GM21526 (cell line): ENCODE data around the gene TMEM144.
"Not testable (repeated sequence)": the region's sequence is repeated elsewhere in the genome, so short reads cannot be mapped to it uniquely, and the experiment has no call there.

Source experiments
- ATAC-seq: cut with Tn5 transposase; IDR thresholded peaks from one replicate; pipeline ENCODE4 v1.9.1; 2021; ENCODE audit warnings: moderate library complexity; ENCODE audit not compliant: unreplicated experiment, low FRiP score

Gene TMEM144

DNA sequence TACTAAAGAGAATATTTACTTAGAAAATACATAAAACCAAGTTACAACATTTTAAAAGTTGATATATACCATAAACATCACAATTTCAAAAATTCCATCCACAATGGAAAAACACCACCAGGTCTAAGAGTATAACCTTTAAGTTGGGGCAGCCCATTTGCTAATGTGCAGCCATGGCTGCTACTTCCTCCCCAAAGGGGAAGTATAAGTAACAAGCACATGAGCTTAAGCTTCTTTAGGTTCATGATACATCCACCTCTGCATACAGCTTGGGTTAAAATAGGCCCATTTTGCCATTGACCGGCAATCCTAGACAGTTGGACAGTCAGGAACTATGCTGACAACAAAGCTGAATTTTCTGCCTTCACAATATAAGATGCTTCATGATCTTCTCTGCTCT is 20.9 kb upstream of the TMEM144 start:
- no peak for ATAC-seq

DNA sequence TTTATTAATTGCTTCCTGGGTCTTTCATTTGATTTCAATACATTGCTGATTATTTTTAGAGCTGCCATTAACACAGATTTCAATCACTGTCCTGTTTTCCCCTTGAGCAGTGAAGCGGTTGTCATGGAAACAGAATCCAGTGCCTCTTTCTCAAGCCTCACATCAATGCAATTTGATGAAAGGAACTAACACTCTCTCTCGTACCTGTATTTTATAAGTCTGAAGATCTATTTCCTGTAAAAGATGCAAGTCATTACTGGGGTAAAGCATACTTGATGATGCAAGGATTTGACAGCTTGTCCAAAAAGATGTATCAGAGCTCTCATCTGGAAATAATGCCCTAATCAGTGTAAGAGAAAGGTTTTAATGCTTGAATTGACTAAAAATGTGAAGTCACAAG is 19.6 kb upstream of the TMEM144 start:
- ATAC-seq = no peak

DNA sequence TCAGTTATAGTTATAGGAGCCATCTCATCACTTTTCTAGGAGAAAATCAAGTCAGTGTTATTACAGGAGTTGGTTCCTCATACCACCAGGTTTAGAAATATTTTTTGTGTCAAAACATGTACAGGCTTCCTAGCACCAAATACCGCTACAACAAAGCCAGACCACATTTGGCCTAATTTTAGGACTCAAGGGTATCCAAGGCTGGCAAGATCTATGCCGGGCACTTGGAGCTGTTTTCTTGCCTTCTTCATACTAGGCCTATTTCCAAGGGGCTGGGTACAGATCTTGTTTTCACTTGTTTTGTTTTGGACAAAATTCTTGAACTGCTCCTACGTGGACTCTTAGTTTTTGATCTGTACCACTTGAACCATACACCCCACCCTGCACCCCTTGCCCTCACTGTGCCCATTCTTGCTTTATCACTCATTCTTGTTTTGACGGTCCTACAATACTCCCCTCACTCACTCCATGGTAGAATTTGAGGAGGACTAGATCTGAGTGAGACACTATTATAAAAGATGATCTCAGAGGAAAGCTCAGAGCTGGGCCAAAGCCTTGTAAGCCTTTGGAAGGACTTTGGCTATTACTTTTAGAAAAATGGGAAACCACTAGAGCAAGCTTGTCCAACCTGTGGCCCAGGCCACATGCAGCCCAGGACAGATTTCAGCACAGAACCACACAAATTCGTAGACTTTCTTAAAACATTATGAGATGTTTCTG is 17.7 kb upstream of the TMEM144 start:
- no peak for ATAC-seq

DNA sequence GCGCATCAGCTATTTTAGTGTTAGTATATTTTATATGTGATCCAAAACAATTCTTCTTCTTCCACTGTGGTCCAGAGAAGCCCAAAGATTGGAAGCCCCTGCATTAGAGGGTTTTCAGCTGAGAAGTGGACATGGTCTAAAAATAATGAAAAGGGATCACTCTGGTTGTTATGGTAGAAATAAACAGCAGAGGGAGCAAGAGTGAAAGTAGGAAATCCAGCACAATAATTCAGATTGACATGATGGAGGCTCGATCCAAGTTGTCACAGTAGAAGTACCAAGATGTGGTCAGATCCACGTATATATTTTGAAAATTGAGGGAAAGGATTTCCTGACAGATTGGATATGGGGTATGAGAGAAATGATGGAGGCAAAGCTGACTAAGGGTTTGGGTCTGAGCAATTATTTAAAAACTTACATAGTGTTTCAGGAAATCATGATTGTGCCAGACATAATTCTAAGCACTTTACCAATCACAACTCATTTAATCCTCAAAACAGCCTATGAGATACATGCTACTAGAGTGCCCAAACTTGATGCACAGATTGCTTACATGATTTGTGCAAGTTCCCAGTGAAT is 17.0 kb upstream of the TMEM144 start:
- ATAC-seq = no peak

GRCh38 chr4:158195297-158195696 is 15.0 kb upstream of the TMEM144 start:
- no peak for ATAC-seq

- ATAC-seq = no peak
Measured at GRCh38 chr4:158197194-158197776, 13.0 kb upstream of the TMEM144 start.

- ATAC-seq = no peak
Measured at GRCh38 chr4:158200214-158200613, 10.1 kb upstream of the TMEM144 start.

DNA sequence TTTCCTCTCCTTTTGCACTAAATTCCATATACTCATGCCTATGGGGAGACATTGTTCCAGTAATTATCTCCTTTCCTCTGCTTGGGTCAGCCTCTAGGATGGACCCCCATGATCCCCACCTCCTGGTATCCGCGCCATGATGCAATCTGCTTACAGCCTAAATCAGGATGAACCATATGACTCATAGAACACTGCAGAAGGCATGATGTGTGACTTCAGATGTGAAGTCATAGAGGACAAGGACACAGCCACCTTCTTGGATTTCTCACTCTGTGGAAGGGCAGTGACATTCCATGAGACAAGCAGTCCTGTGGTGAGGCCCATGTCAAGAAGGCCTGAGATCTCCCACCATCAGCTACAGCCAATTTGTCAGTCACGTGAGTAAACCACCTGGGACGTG is 9.0 kb upstream of the TMEM144 start:
- ATAC-seq = no peak

DNA sequence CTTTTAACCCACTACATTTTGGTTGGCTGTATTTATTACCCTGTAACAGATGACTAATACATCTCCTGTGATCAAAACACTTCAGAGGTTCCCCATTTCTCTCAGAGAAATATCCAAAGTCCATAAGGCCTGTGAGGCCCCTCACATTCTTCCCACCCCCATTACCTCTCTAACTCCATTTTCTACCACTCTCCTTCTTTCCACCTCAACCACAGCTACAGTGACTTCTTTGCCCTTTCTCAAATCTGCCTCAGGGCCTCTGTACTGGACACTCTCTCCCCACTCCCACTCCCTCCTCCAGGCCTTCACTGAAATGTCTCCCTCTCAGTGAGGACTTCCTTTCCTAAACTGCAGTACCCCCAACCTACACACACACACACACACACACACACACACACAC is 8.4 kb upstream of the TMEM144 start:
- ATAC-seq = no peak

DNA sequence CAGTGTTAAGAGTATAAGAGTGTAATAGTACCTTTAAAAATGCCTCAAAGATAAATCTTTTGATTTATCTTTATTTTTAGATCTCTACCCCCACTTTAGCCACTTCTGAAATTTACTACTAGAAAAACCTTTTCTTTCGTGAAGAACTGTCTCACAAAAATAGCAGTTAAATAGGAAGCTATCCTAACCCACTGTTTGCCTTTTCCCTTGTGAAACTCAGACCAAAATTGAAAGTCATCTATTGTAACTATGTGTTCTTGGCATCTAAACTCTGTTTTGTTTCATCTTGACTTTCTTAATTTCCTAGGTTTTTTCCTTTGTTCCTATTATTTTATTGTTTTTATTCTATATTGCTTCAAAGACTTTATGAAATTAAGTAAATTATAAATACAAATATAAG is 7.8 kb upstream of the TMEM144 start:
- no peak for ATAC-seq

DNA sequence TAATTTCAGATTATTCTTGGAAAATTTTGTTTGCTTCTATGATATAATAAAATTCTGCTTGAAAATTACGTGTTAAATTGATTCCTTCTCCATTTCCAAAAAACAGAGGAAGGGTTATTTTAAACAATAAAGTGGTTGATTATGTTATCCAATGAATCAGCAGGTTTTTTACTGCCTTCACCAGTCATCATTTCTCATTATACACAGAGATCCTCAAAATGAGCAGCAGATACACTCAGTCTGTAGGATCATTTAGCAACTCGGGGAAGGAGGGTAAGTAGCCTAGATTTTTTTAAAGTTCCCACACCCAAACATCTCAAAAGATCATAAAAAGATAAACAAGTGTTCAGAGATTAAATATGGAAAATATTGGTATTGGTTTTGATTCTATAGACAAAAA is 6.8 kb upstream of the TMEM144 start:
- ATAC-seq = no peak

GRCh38 chr4:158203929-158204328 is 6.4 kb upstream of the TMEM144 start:
- ATAC-seq = no peak

DNA sequence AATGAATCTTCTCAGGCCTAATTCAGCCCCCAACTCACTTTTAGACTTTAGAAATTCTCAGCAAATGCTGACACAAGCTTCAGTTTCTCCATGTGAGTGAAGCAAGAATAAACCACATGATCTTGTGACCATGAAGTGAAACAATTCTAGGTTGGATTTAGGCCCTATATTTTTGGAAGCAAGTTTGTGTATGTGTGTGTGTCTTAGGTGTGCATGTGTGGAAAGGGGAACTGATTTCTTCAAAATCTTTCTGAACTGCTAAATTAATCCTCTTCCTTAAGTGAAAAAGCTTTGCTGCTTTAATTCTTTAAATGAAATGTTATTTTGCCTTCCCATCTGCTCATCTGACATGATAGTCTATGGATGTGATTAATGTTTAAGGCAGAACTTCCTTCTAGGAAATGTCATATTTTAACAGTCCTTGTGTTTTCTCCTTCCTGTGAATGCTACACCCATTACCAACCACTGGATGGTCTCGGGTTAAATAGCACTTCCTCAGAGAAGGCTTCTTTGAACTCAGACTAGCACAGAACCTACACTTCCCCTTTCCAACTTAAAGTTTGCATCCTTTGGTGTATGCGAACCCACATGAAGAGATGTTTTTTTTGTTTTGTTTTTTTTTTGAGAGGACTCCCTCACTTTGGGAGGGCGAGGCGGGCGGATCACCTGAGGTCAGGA is 1.2 kb upstream of the TMEM144 start:
- ATAC-seq = peak; percentile 53

DNA sequence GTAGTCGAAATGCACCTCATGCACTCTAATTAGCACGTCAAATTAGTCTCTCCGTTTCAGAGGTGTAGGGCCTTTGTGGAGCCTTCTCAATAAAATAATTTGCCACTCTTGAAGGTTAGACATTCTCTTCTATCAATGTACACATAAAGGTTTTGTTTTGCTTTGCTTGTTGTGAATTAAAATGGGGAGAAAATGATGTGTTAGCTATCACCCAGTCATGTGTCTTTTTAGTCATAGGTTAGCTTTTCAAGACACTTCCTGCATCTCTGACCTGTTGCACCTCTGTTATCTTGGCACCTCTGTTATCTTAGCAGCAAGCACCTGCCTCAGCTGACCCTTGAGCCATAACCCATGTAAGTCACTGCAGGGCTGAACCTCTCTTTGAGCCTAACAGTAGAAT is 936 bp downstream of the TMEM144 start:
- ATAC-seq = no peak

DNA sequence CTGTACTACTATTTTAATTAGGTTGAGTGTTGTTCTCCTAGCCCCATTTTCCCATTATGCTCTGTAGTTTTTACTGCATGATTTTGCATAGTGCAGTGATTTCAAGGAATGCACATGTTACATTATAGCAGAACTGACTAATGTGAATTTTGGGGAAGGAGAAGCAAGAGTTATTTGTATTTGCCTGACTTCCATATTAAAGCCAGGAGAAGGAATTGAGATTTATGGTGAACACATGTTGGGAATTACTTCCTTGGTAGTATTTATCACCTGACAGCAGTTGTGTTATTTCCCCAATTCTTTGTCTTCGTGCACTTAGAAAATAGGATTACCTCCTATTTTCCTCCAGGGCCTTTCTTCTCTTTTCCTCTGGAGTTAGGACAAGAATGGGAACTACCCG is 3.2 kb downstream of the TMEM144 start:
- ATAC-seq = no peak

DNA sequence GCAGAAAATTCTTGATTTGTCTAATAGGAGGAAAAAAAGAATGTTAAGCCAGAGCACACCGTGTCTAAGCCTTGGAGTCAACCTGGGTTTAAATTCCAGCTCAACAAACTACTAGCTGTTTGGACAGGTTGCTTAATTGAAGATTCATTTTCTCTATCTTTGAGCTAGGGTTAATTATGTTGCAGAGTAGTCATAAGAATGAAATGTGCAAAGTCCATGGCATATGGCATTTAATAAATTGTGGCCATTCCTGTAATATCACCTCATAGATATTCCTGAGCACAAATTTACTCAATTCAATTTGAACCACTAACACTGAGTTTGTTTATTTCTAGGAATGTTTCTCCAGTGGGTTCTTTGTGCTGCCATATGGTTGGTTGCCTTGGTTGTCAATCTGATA is 4.6 kb downstream of the TMEM144 start:
- ATAC-seq = no peak

- no peak for ATAC-seq
Measured at GRCh38 chr4:158217763-158218162, 7.5 kb downstream of the TMEM144 start.

GRCh38 chr4:158219623-158220022 is 9.3 kb downstream of the TMEM144 start:
- no peak for ATAC-seq

- not testable (repeated sequence) for ATAC-seq
Measured at GRCh38 chr4:158224318-158224717, 14.0 kb downstream of the TMEM144 start.

GRCh38 chr4:158224999-158225398 is 14.7 kb downstream of the TMEM144 start:
- ATAC-seq = not testable (repeated sequence)

DNA sequence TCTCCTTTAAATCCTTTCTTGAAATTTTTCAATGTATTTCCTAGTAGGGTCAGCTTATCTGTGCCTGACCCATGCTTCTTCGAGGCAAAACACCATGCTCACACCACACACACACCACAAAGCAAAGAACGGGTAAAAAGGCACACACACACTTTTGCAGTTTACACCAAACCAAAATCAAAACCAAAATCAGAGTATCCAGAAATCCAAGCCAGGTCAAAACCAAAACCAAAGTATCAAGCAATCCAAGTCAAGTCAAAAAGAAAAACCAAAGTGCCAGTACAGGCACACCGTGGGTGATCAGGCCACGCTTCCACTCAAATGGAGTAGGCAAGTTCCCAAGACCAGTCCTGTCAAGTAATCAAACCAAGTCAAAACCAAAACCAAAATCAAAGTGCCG is 17.6 kb downstream of the TMEM144 start:
- ATAC-seq = not testable (repeated sequence)

GRCh38 chr4:158228399-158228798 is 18.1 kb downstream of the TMEM144 start:
- ATAC-seq = not testable (repeated sequence)
